SKM-1 treated with dmso at 0.1 percent for 144 hours (cell line): ENCODE results near the gene FAM90A1.
A peak's percentile ranks its signal among the peaks of the same experiment; 100 is the strongest.
"Not testable (repeated sequence)": the region's sequence is repeated elsewhere in the genome, so short reads cannot be mapped to it uniquely, and the experiment has no call there.

Source experiments
- DNase-seq: peaks from one replicate; lab custom pipeline; 2025; ENCODE audit not compliant: unreplicated experiment; lab: John Stamatoyannopoulos, UW

The FAM90A1 gene

GRCh38 chr12:8226992-8227731 lies at the start of gene FAM90A1:
FAM90A1 (minus strand) TSS chr12:8227618; CDS start chr12:8224832, 2,786 bp downstream.
- peak; percentile 35 for DNase-seq

GRCh38 chr12:8276397-8276796 lies 49.0 kb upstream of the FAM90A1 start:
- not testable (repeated sequence) for DNase-seq

- DNase-seq, result peak; percentile 0
Observed at GRCh38 chr12:8266706-8267105, 39.3 kb upstream of the FAM90A1 start.

GRCh38 chr12:8264236-8264635 lies 36.8 kb upstream of the FAM90A1 start:
- not testable (repeated sequence) for DNase-seq

GRCh38 chr12:8261111-8261554 lies 33.7 kb upstream of the FAM90A1 start:
- DNase-seq, result not testable (repeated sequence)

- not testable (repeated sequence) for DNase-seq
Observed at GRCh38 chr12:8256356-8256755, 28.9 kb upstream of the FAM90A1 start.

- not testable (repeated sequence) for DNase-seq
Observed at GRCh38 chr12:8254705-8255104, 27.3 kb upstream of the FAM90A1 start.

GRCh38 chr12:8252056-8252818 lies 24.8 kb upstream of the FAM90A1 start:
- DNase-seq, result not testable (repeated sequence)

GRCh38 chr12:8251616-8252015 lies 24.2 kb upstream of the FAM90A1 start:
- DNase-seq, result not testable (repeated sequence)

GRCh38 chr12:8246941-8247535 lies 19.6 kb upstream of the FAM90A1 start:
- not testable (repeated sequence) for DNase-seq

- DNase-seq, result not testable (repeated sequence)
Observed at GRCh38 chr12:8243682-8244161, 16.3 kb upstream of the FAM90A1 start.

- DNase-seq, result peak; percentile 55
Observed at GRCh38 chr12:8242880-8243681, 15.7 kb upstream of the FAM90A1 start.

GRCh38 chr12:8242622-8242879 lies 15.1 kb upstream of the FAM90A1 start:
- not testable (repeated sequence) for DNase-seq

GRCh38 chr12:8241917-8242621 lies 14.7 kb upstream of the FAM90A1 start:
- DNase-seq, result not testable (repeated sequence)

- not testable (repeated sequence) for DNase-seq
Observed at GRCh38 chr12:8240340-8241114, 13.1 kb upstream of the FAM90A1 start.

GRCh38 chr12:8237031-8237430 lies 9.6 kb upstream of the FAM90A1 start:
- DNase-seq, result not testable (repeated sequence)

GRCh38 chr12:8235316-8236157 lies 8.1 kb upstream of the FAM90A1 start:
- not testable (repeated sequence) for DNase-seq

- DNase-seq, result not testable (repeated sequence)
Observed at GRCh38 chr12:8234746-8235145, 7.3 kb upstream of the FAM90A1 start.
